H1 (cell line): Measurements from ENCODE around the gene CD8B2. TPM values are rescaled to one million over a fixed set of nuclear protein-coding genes. Genes with fewer than 3 reads are reported as not detected.

Experiments used
- CTCF ChIA-PET: fragments of 300-600 bp; sonication (Branson Sonifier 250); formaldehyde crosslinking; loops from one replicate; lab custom pipeline; 2021; ENCODE audit not compliant: partially characterized antibody; lab: Charles Lee
- POLR2A ChIA-PET: fragments of 300-600 bp; sonication (Branson Sonifier 250); formaldehyde crosslinking; loops from one replicate; lab custom pipeline; 2021; ENCODE audit warnings: inconsistent platforms; ENCODE audit not compliant: partially characterized antibody; lab: Charles Lee
- DNase-seq, 2 experiments: peaks; one replicate each; pipeline versions ENCODE4 v3.0.0 to v3.0.0-alpha.2; 2010 to 2022; ENCODE audit warnings: low spot score in 2 of 2, low read depth in 1 of 2, mixed read lengths in 1 of 2
- FAIRE-seq: peaks from 2 replicates; lab custom pipeline; 2011; peaks lifted over from hg19 to GRCh38; lab: Jason Lieb, UNC
- H2AFZ ChIP-seq: 2 replicates; pipeline ENCODE4 v1.8.1; 2012; ENCODE audit warnings: low read length, inconsistent platforms
- H2AK5ac ChIP-seq: 2 replicates; pipeline ENCODE4 v1.6.1; 2013; ENCODE audit warnings: low read depth, low read length
- H2BK120ac ChIP-seq: replicated peaks from 2 replicates; pipeline ENCODE3; 2013; ENCODE audit warnings: low read depth, low read length, inconsistent platforms
- H2BK12ac ChIP-seq: 2 replicates; pipeline ENCODE4 v1.6.1; 2013; ENCODE audit warnings: low read depth, low read length
- H2BK15ac ChIP-seq: 2 replicates; pipeline ENCODE4 v1.6.1; 2013; ENCODE audit warnings: low read length
- H2BK20ac ChIP-seq: 2 replicates; pipeline ENCODE4 v1.6.1; 2013; ENCODE audit warnings: low read length
- H2BK5ac ChIP-seq: 2 replicates; pipeline ENCODE4 v1.6.1; 2013; ENCODE audit warnings: low read depth, low read length
- H3K14ac ChIP-seq: 2 replicates; pipeline ENCODE4 v1.6.1; 2013; ENCODE audit warnings: inconsistent platforms; ENCODE audit not compliant: insufficient read length
- H3K18ac ChIP-seq: 2 replicates; pipeline ENCODE4 v1.6.1; 2013; ENCODE audit warnings: low read length; ENCODE audit errors: extremely low read depth
- H3K23ac ChIP-seq: 2 replicates; pipeline ENCODE4 v1.6.1; 2013; ENCODE audit warnings: inconsistent platforms; ENCODE audit not compliant: insufficient read length
- H3K23me2 ChIP-seq: 2 replicates; pipeline ENCODE4 v1.6.1; 2013; ENCODE audit warnings: low read depth, low read length
- H3K27ac ChIP-seq: 2 replicates; pipeline ENCODE4 v1.6.1; 2011; ENCODE audit warnings: low read depth, low read length, inconsistent platforms
- H3K27me3 ChIP-seq, 4 experiments: replicated peaks in 1 of 4; 1 replicate in 1 of 4; 2 replicates in 3 of 4; pipeline versions ENCODE4 v1.6.1 to v1.8.1; 2011 to 2013; ENCODE audit warnings: low read length in 3 of 4, mild to moderate bottlenecking in 3 of 4, inconsistent platforms in 2 of 4, mixed read lengths in 2 of 4, moderate library complexity in 1 of 4; ENCODE audit not compliant: control insufficient read depth in 3 of 4, insufficient read depth in 3 of 4; ENCODE audit errors: extremely low read depth in 1 of 4
- H3K36me3 ChIP-seq, 4 experiments: 2 replicates each; pipeline versions ENCODE4 v1.6.1 to v1.8.1; 2011 to 2013; ENCODE audit warnings: mild to moderate bottlenecking in 4 of 4, low read length in 3 of 4, moderate library complexity in 2 of 4, control low read depth in 1 of 4, inconsistent platforms in 1 of 4; ENCODE audit not compliant: insufficient read depth in 4 of 4, control insufficient read depth in 2 of 4
- H3K4ac ChIP-seq: replicated peaks from 2 replicates; pipeline ENCODE3; 2013; ENCODE audit warnings: low read length, low read depth, mixed read lengths, inconsistent platforms; ENCODE audit not compliant: insufficient read length
- H3K4me1 ChIP-seq, 4 experiments: replicated peaks in 1 of 4; 1 replicate in 1 of 4; 2 replicates in 3 of 4; pipeline versions ENCODE4 v1.6.1 to v1.8.1; 2011 to 2013; ENCODE audit warnings: low read length in 3 of 4, inconsistent platforms in 2 of 4, mixed read lengths in 1 of 4; ENCODE audit not compliant: insufficient read depth in 4 of 4, control insufficient read depth in 3 of 4
- H3K4me2 ChIP-seq, 2 experiments: 2 replicates each; pipeline versions ENCODE4 v1.6.1 to v1.8.1; 2011 to 2013; ENCODE audit warnings: low read depth in 2 of 2, low read length in 2 of 2, control low read depth in 1 of 2, inconsistent platforms in 1 of 2, mild to moderate bottlenecking in 1 of 2; ENCODE audit not compliant: insufficient read depth in 1 of 2
- H3K4me3 ChIP-seq, 4 experiments: fragments of 200-600, 300-600 bp in 1 of 4; sonication (generic), shearing (Covaris generic), sonication (Bioruptor Twin) in 1 of 4; 2 replicates each; pipeline versions ENCODE4 v1.5.1 to v1.8.1; 2011 to 2016; ENCODE audit warnings: low read length in 4 of 4, low read depth in 3 of 4, control low read depth in 2 of 4, inconsistent platforms in 2 of 4, mild to moderate bottlenecking in 2 of 4, mixed read lengths in 1 of 4, moderate library complexity in 1 of 4; ENCODE audit not compliant: insufficient read depth in 2 of 4; ENCODE audit errors: extremely low read depth in 1 of 4
- H3K56ac ChIP-seq: replicated peaks from 2 replicates; pipeline ENCODE3; 2013; ENCODE audit warnings: low read depth, mild to moderate bottlenecking, mixed read lengths, low read length, inconsistent platforms; ENCODE audit not compliant: insufficient read length
- H3K79me1 ChIP-seq: 2 replicates; pipeline ENCODE4 v1.6.1; 2013; ENCODE audit warnings: low read depth, low read length, control low read depth
- H3K79me2 ChIP-seq, 2 experiments: 2 replicates each; pipeline versions ENCODE4 v1.6.1 to v1.8.1; 2012 to 2013; ENCODE audit warnings: low read length in 2 of 2, mild to moderate bottlenecking in 2 of 2, inconsistent platforms in 1 of 2; ENCODE audit not compliant: insufficient read depth in 2 of 2, control insufficient read depth in 1 of 2
- H3K9ac ChIP-seq, 4 experiments: replicated peaks in 1 of 4; 1 replicate in 1 of 4; 2 replicates in 3 of 4; pipeline versions ENCODE4 v1.6.1 to v1.8.1; 2011 to 2013; ENCODE audit warnings: low read depth in 3 of 4, low read length in 3 of 4, control low read depth in 2 of 4, mild to moderate bottlenecking in 2 of 4, moderate library complexity in 2 of 4, inconsistent platforms in 1 of 4; ENCODE audit errors: extremely low read depth in 1 of 4
- H3K9me3 ChIP-seq, 2 experiments: 2 replicates each; pipeline versions ENCODE4 v1.6.1 to v1.8.1; 2012 to 2013; ENCODE audit warnings: mild to moderate bottlenecking in 2 of 2, moderate library complexity in 2 of 2, control low read depth in 1 of 2, inconsistent platforms in 1 of 2, low read depth in 1 of 2, low read length in 1 of 2, mixed read lengths in 1 of 2; ENCODE audit not compliant: insufficient read depth in 2 of 2
- H4K20me1 ChIP-seq, 2 experiments: replicated peaks in 1 of 2; 2 replicates each; pipeline versions ENCODE3 to v1.8.1; 2011 to 2013; ENCODE audit warnings: inconsistent platforms in 2 of 2, low read length in 2 of 2, mild to moderate bottlenecking in 1 of 2; ENCODE audit not compliant: insufficient read depth in 2 of 2, control insufficient read depth in 1 of 2
- H4K5ac ChIP-seq: 2 replicates; pipeline ENCODE4 v1.6.1; 2013; ENCODE audit warnings: low read length, low read depth, mixed read lengths, inconsistent platforms; ENCODE audit not compliant: insufficient read length
- H4K8ac ChIP-seq: 2 replicates; pipeline ENCODE4 v1.8.0; 2013; ENCODE audit warnings: mild to moderate bottlenecking, moderate library complexity, low read length, inconsistent platforms; ENCODE audit not compliant: insufficient read depth; ENCODE audit errors: extremely low read depth
- H4K91ac ChIP-seq: replicated peaks from 2 replicates; pipeline ENCODE3; 2013; ENCODE audit warnings: low read length, mixed read lengths, inconsistent platforms; ENCODE audit not compliant: insufficient read length
- BACH1 ChIP-seq: IDR thresholded peaks from 2 replicates; pipeline ENCODE4 v1.6.1; 2012; ENCODE audit warnings: low read length, improper control_type of control experiment
- BRCA1 ChIP-seq: IDR thresholded peaks from 2 replicates; pipeline ENCODE4 v1.6.1; 2012; ENCODE audit warnings: low read depth, low read length, improper control_type of control experiment
- CHD2 ChIP-seq: IDR thresholded peaks from 2 replicates; pipeline ENCODE4 v1.6.1; 2012; ENCODE audit warnings: low read length, improper control_type of control experiment
- GABPA ChIP-seq: IDR thresholded peaks from 2 replicates; pipeline ENCODE4 v1.6.1; 2011; ENCODE audit warnings: mild to moderate bottlenecking, low read length, moderate library complexity, borderline replicate concordance; ENCODE audit not compliant: insufficient read depth
- KDM1A ChIP-seq: fragments of 200-600, 300-600 bp; sonication (generic); IDR thresholded peaks from 2 replicates; pipeline ENCODE4 v1.7.1; 2016; ENCODE audit warnings: mild to moderate bottlenecking, low read length, borderline replicate concordance
- KDM4A ChIP-seq: IDR thresholded peaks from one replicate; pipeline ENCODE4 v1.7.1; 2012; ENCODE audit warnings: low read depth, mild to moderate bottlenecking, moderate library complexity, low read length, inconsistent platforms; ENCODE audit not compliant: severe bottlenecking
- POLR2AphosphoS5 ChIP-seq: IDR thresholded peaks from 2 replicates; pipeline ENCODE4 v1.6.1; 2011; ENCODE audit warnings: low read depth, low read length
- RFX5 ChIP-seq: IDR thresholded peaks from 2 replicates; pipeline ENCODE4 v1.6.1; 2011; ENCODE audit warnings: low read depth, low read length, improper control_type of control experiment, borderline replicate concordance
- SP1 ChIP-seq: IDR thresholded peaks from 2 replicates; pipeline ENCODE4 v1.6.1; 2011; ENCODE audit warnings: low read depth, low read length
- SP4 ChIP-seq: IDR thresholded peaks from 2 replicates; pipeline ENCODE4 v1.6.1; 2012; ENCODE audit warnings: low read length, inconsistent platforms
- TAF1 ChIP-seq: IDR thresholded peaks from 2 replicates; pipeline ENCODE4 v1.6.1; 2011; ENCODE audit warnings: mild to moderate bottlenecking, low read depth, low read length
- WGBS, 2 experiments: shearing (Covaris generic) in 1 of 2; methylation state at CpG; one replicate each; pipeline versions ENCODE4 v1.1.6 to v1.1.7; 2013 to 2015; ENCODE audit warnings: low lambda C conversion rate in 2 of 2, mixed read lengths in 2 of 2, inconsistent platforms in 1 of 2, low coverage in 1 of 2, missing lambda C conversion rate in 1 of 2; ENCODE audit not compliant: insufficient replicate concordance in 2 of 2, insufficient coverage in 1 of 2, insufficient read length in 1 of 2; ENCODE audit errors: extremely low coverage in 1 of 2, missing lambda C conversion rate in 1 of 2; 5-methylcytosine and 5-hydroxymethylcytosine counted together
- polyA plus RNA-seq, 7 experiments: library from polyadenylated mRNA; depleted of rRNA in 3 of 7; stranded (reverse) in 5 of 7; unstranded in 2 of 7; fragments of >200 nt in 5 of 7; fragments of 200-250 nt in 2 of 7; gene quantifications; 1 replicate in 5 of 7; 2 replicates in 1 of 7; 4 replicates in 1 of 7; pipeline versions ENCODE4 v1.2.1 to v1.2.3, GENCODE V29; 2011 to 2013; ENCODE audit warnings: missing spikeins in 2 of 7, mixed read lengths in 2 of 7
- total RNA-seq: library from RNA; stranded (reverse); fragmentation: NEBNext Ultra II Directional; extraction: Animal tissue kit (Norgen Biotek cat#: 25700); gene quantifications from 2 replicates; pipeline ENCODE4 v1.2.1, GENCODE V29; 2021

Gene CD8B2
- total and polyA plus RNA-seq, 2 of the 8 experiments (the other 6 are each of a cell fraction or from before 2014, with no cell fraction given): 0.03 TPM; not detected in 1

DNA sequence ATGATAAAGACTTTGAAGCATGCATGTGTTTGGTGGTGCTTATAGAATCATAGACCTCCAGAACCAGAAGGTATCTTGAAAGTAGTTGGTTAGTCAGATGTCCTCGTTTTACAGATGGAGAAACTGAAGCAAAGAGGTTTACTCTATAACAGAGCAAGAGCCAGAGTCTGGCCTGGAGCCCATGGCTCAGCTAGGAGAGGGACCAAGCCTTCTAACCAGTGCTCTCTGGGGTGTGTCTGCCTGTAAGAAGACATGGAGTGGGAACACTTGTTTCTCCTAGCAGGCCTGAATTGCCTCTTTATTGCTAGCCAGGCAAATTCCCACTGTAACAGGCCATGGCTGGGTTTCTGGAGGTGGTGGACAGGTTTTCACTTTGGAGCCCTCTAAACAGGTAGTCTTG is 67.9 kb downstream of the CD8B2 start:
- ChIA-PET POLR2A (no interaction called here), CTCF (interaction anchor here (2.4 to 3.9 kb wide), 3 partner anchors 8 to 27 kb away, joined by 12 to 20 read pairs (median 16); no protein-coding TSS in a partner anchor)
- DNase-seq (no peak), FAIRE-seq (no peak)
- Histone ChIP-seq H3K4me2 (no peak overlapping the region), H3K9ac (no peak overlapping the region), H3K56ac (no peak overlapping the region), H3K4me3 (no peak overlapping the region), H4K91ac (no peak overlapping the region), H3K27me3 (no peaks in the 10 kb centered on the region), H3K23me2 (no peaks in the 10 kb centered on the region; the same call in 1 of the 2 replicates), H2BK12ac (no peak overlapping the region), H4K5ac (no peak overlapping the region), H3K79me1 (no peaks in the 10 kb centered on the region), H2BK5ac (no peak overlapping the region), H2BK20ac (no peak overlapping the region), H3K36me3 (no peaks in the 10 kb centered on the region), H3K14ac (no peak overlapping the region), H3K4me1 (no peaks in the 10 kb centered on the region), H3K23ac (no peak overlapping the region), H3K79me2 (no peaks in the 10 kb centered on the region), H3K18ac (no peak overlapping the region), H3K9me3 (peaks cover 4 to 7% of the 10 kb centered on the region in 2 experiments), H2BK15ac (no peak overlapping the region), H2AFZ (no peak overlapping the region), H2BK120ac (no peak overlapping the region), H2AK5ac (no peak overlapping the region), H3K4ac (no peak overlapping the region), H3K27ac (no peak overlapping the region), H4K8ac (no peak overlapping the region), H4K20me1 (no peaks in the 10 kb centered on the region)
- TF ChIP-seq GABPA (no peak), POLR2AphosphoS5 (no peak), BACH1 (no peak), BRCA1 (no peak), TAF1 (no peak), RFX5 (no peak), KDM4A (no peak), SP1 (no peak), KDM1A (no peak), SP4 (no peak), CHD2 (no peak)
- WGBS, 2 experiments: 0% methylated on average over 1 of the region's 1 CpG; no CpG with 5 or more reads in 1 of the 2 experiments
